Ishikawa (cell line): ENCODE measurements around the gene HOXB6.

Source experiments
- CEBPB ChIP-seq: IDR thresholded peaks from 2 replicates; pipeline ENCODE4 v1.6.1; 2012
- CREB1 ChIP-seq: IDR thresholded peaks from 2 replicates; pipeline ENCODE4 v1.6.1; 2012; ENCODE audit warnings: low read depth
- EGR1 ChIP-seq: IDR thresholded peaks from 2 replicates; pipeline ENCODE4 v1.6.1; 2012
- EP300 ChIP-seq: IDR thresholded peaks from 2 replicates; pipeline ENCODE4 v1.6.1; 2012; ENCODE audit warnings: borderline replicate concordance
- FOXM1 ChIP-seq: IDR thresholded peaks from 2 replicates; pipeline ENCODE4 v1.6.1; 2012; ENCODE audit warnings: low read depth, borderline replicate concordance
- MAX ChIP-seq: IDR thresholded peaks from 2 replicates; pipeline ENCODE4 v1.6.1; 2012
- NFIC ChIP-seq: IDR thresholded peaks from 2 replicates; pipeline ENCODE4 v1.6.1; 2012
- RAD21 ChIP-seq: IDR thresholded peaks from 2 replicates; pipeline ENCODE4 v1.6.1; 2012; ENCODE audit warnings: low read depth
- REST ChIP-seq: IDR thresholded peaks from 2 replicates; pipeline ENCODE4 v1.6.1; 2012; ENCODE audit warnings: low read depth, mild to moderate bottlenecking
- TAF1 ChIP-seq: IDR thresholded peaks from 2 replicates; pipeline ENCODE4 v1.6.1; 2012; ENCODE audit warnings: low read depth, mild to moderate bottlenecking
- TCF12 ChIP-seq: IDR thresholded peaks from 2 replicates; pipeline ENCODE4 v1.6.1; 2012; ENCODE audit warnings: low read depth
- TEAD4 ChIP-seq: IDR thresholded peaks from 2 replicates; pipeline ENCODE4 v1.6.1; 2012
- USF1 ChIP-seq: IDR thresholded peaks from 2 replicates; pipeline ENCODE4 v1.6.1; 2012
- YY1 ChIP-seq: IDR thresholded peaks from 2 replicates; pipeline ENCODE4 v1.6.1; 2012; ENCODE audit warnings: low read depth
- ZBTB7A ChIP-seq: IDR thresholded peaks from 2 replicates; pipeline ENCODE4 v1.6.1; 2012; ENCODE audit warnings: low read depth

Gene HOXB6

GRCh38 chr17:48575066-48575582 lies 29.7 kb downstream of the HOXB6 start:
- TF ChIP-seq TCF12: peak; percentile 52
- no peak for TF ChIP-seq MAX
- no peak for TF ChIP-seq CREB1
- no peak for TF ChIP-seq ZBTB7A
- TF ChIP-seq USF1: no peak
- TF ChIP-seq TAF1: no peak
- TF ChIP-seq EP300: peak; percentile 66; the same call in 1 of the 2 replicates
- TF ChIP-seq YY1: no peak
- TF ChIP-seq NFIC: no peak
- no peak for TF ChIP-seq RAD21
- peak; percentile 46 for TF ChIP-seq FOXM1
- no peak for TF ChIP-seq TEAD4

- no peak for TF ChIP-seq REST
Observed at GRCh38 chr17:48574505-48575065, 30.2 kb downstream of the HOXB6 start.

- TF ChIP-seq NFIC: no peak
- TF ChIP-seq TAF1: no peak
- TF ChIP-seq FOXM1: no peak
- TF ChIP-seq USF1: no peak
- no peak for TF ChIP-seq ZBTB7A
- no peak for TF ChIP-seq CEBPB
- no peak for TF ChIP-seq MAX
- no peak for TF ChIP-seq CREB1
Observed at GRCh38 chr17:48571826-48572417, 32.9 kb downstream of the HOXB6 start.

- no peak for TF ChIP-seq MAX
- no peak for TF ChIP-seq CEBPB
- no peak for TF ChIP-seq CREB1
- TF ChIP-seq ZBTB7A: no peak
- no peak for TF ChIP-seq RAD21
- no peak for TF ChIP-seq FOXM1
- no peak for TF ChIP-seq REST
- TF ChIP-seq TAF1: no peak
- no peak for TF ChIP-seq TEAD4
- TF ChIP-seq EP300: no peak
- no peak for TF ChIP-seq YY1
- TF ChIP-seq TCF12: no peak
Observed at GRCh38 chr17:48571024-48571818, 33.6 kb downstream of the HOXB6 start.

GRCh38 chr17:48570325-48571023 lies 34.3 kb downstream of the HOXB6 start:
- no peak for TF ChIP-seq TEAD4
- no peak for TF ChIP-seq YY1
- no peak for TF ChIP-seq FOXM1
- no peak for TF ChIP-seq NFIC
- no peak for TF ChIP-seq USF1
- no peak for TF ChIP-seq CREB1
- TF ChIP-seq EP300: no peak
- no peak for TF ChIP-seq EGR1
- no peak for TF ChIP-seq CEBPB
- no peak for TF ChIP-seq TCF12
- TF ChIP-seq REST: no peak
- no peak for TF ChIP-seq MAX
- no peak for TF ChIP-seq TAF1
- TF ChIP-seq ZBTB7A: no peak
- TF ChIP-seq RAD21: no peak
